B cell (primary cell): ENCODE data around the gene SLC35E2B. TPM values are rescaled to one million over a fixed set of nuclear protein-coding genes. Genes with fewer than 3 reads are reported as not detected.

ENCODE experiments used
- ATAC-seq: fragments of 200-7000 bp; cut with Tn5 transposase; one replicate; pipeline ENCODE4 v1.10.0; 2021; ENCODE audit warnings: low read depth, mild to moderate bottlenecking, moderate number of reproducible peaks, moderate library complexity
- CTCF ChIA-PET: fragments of 350-600 bp; sonication (Branson Sonifier 250); formaldehyde crosslinking; loops from one replicate; lab custom pipeline; 2021; ENCODE audit warnings: antibody characterized with exemption, inconsistent platforms; lab: Charles Lee
- POLR2A ChIA-PET: fragments of 350-600 bp; sonication (Branson Sonifier 250); formaldehyde crosslinking; loops from one replicate; lab custom pipeline; 2021; ENCODE audit warnings: antibody characterized with exemption; lab: Charles Lee
- DNase-seq: peaks from one replicate; pipeline ENCODE4 v3.0.0; 2013
- H2AFZ ChIP-seq: 2 replicates; pipeline ENCODE4 v1.6.1; 2012; ENCODE audit warnings: mild to moderate bottlenecking, low read depth, low read length; ENCODE audit not compliant: insufficient read depth, poor library complexity, severe bottlenecking
- H3K27ac ChIP-seq, 2 donors: 1 replicate in 1 of 2; 2 replicates in 1 of 2; pipeline ENCODE4 v1.5.1; 2012 to 2013; ENCODE audit warnings: low read length in 2 of 2, mild to moderate bottlenecking in 2 of 2, moderate library complexity in 1 of 2
- H3K27me3 ChIP-seq, 4 experiments: fragments of 200-600 bp in 1 of 4; sonication (generic) in 1 of 4; replicated peaks in 1 of 4; 1 replicate in 2 of 4; 2 replicates in 2 of 4; pipeline versions ENCODE4 v1.6.1 to v1.7.0; 2013 to 2016; ENCODE audit warnings: low read length in 3 of 4, mild to moderate bottlenecking in 2 of 4, mixed read lengths in 1 of 4, moderate library complexity in 1 of 4; ENCODE audit not compliant: insufficient read depth in 4 of 4, control insufficient read depth in 3 of 4; ENCODE audit errors: control extremely low read depth in 1 of 4
- H3K36me3 ChIP-seq, 2 experiments: replicated peaks in 1 of 2; 1 replicate in 1 of 2; 2 replicates in 1 of 2; pipeline versions ENCODE4 v1.6.1 to v1.7.1; 2013; ENCODE audit warnings: low read length in 1 of 2; ENCODE audit not compliant: insufficient read depth in 2 of 2, control insufficient read depth in 1 of 2; ENCODE audit errors: control extremely low read depth in 1 of 2, extremely low read depth in 1 of 2
- H3K4me1 ChIP-seq, 2 donors: fragments of 200-600 bp in 1 of 2; sonication (generic) in 1 of 2; 1 replicate in 1 of 2; 2 replicates in 1 of 2; pipeline versions ENCODE4 v1.5.1 to v1.6.1; 2013 to 2017; ENCODE audit warnings: low read length in 2 of 2; ENCODE audit not compliant: control insufficient read depth in 2 of 2, insufficient read depth in 2 of 2
- H3K4me2 ChIP-seq: replicated peaks from 2 replicates; pipeline ENCODE3; 2012; ENCODE audit warnings: mild to moderate bottlenecking, low read depth, low read length; ENCODE audit not compliant: poor library complexity, severe bottlenecking
- H3K4me3 ChIP-seq, 5 experiments: fragments of 200-600 bp in 1 of 5; sonication (generic) in 1 of 5; 1 replicate in 3 of 5; 2 replicates in 2 of 5; pipeline versions ENCODE4 v1.5.1 to v1.7.0; 2011 to 2016; ENCODE audit warnings: low read length in 4 of 5, mild to moderate bottlenecking in 4 of 5, low read depth in 2 of 5, control low read depth in 1 of 5, moderate library complexity in 1 of 5; ENCODE audit not compliant: insufficient read depth in 1 of 5; ENCODE audit errors: control extremely low read depth in 1 of 5, extremely low read depth in 1 of 5
- H3K79me2 ChIP-seq: fragments of 200-600 bp; sonication (generic); one replicate; pipeline ENCODE4 v1.6.0; 2016; ENCODE audit warnings: low read length; ENCODE audit not compliant: control insufficient read depth, insufficient read depth
- H3K9ac ChIP-seq: fragments of 200-600 bp; sonication (generic); 2 replicates; pipeline ENCODE4 v1.6.1; 2017; ENCODE audit warnings: mild to moderate bottlenecking, low read length, moderate library complexity
- H3K9me3 ChIP-seq, 3 donors: one replicate each; pipeline versions ENCODE4 v1.6.1 to v1.7.1; 2013; ENCODE audit warnings: low read length in 2 of 3; ENCODE audit not compliant: control insufficient read depth in 2 of 3, insufficient read depth in 1 of 3; ENCODE audit errors: control extremely low read depth in 1 of 3
- H4K20me1 ChIP-seq: 2 replicates; pipeline ENCODE4 v1.6.0; 2012; ENCODE audit warnings: mild to moderate bottlenecking, low read length; ENCODE audit not compliant: insufficient read depth, control insufficient read depth, poor library complexity, severe bottlenecking
- H3K27ac Mint-ChIP-seq: one replicate; pipeline ENCODE4 v1.8.0; 2021; ENCODE audit warnings: mixed read lengths
- H3K27me3 Mint-ChIP-seq: one replicate; pipeline ENCODE4 v1.8.0; 2021; ENCODE audit warnings: mixed read lengths
- H3K4me1 Mint-ChIP-seq: one replicate; pipeline ENCODE4 v1.8.0; 2021; ENCODE audit warnings: mixed read lengths
- H3K4me3 Mint-ChIP-seq: one replicate; pipeline ENCODE4 v1.8.0; 2021; ENCODE audit warnings: mixed read lengths
- H3K9me3 Mint-ChIP-seq: one replicate; pipeline ENCODE4 v1.8.0; 2022; ENCODE audit warnings: mixed read lengths; ENCODE audit not compliant: insufficient read depth
- CTCF ChIP-seq: fragments of 200-600 bp; IDR thresholded peaks from one replicate; pipeline ENCODE4 v1.8.0; 2022; ENCODE audit warnings: antibody characterized with exemption, mild to moderate bottlenecking
- EZH2 ChIP-seq: IDR thresholded peaks from 2 replicates; pipeline ENCODE4 v1.6.1; 2012; ENCODE audit warnings: borderline replicate concordance, low read depth, mild to moderate bottlenecking, moderate library complexity, low read length; ENCODE audit not compliant: insufficient read depth, poor library complexity, severe bottlenecking
- WGBS: methylation state at CpG from one replicate; pipeline ENCODE4 v1.1.5; 2013; ENCODE audit warnings: missing lambda C conversion rate; ENCODE audit not compliant: insufficient coverage; 5-methylcytosine and 5-hydroxymethylcytosine counted together
- intact Hi-C: fragments of 100-400 bp; cut with micrococcal nuclease; formaldehyde crosslinking; loops from one replicate; pipeline ENCODE4 v1.10.0; 2022
- polyA plus RNA-seq: library from polyadenylated mRNA; depleted of rRNA; stranded (reverse); fragments of >200 nt; gene quantifications from 2 replicates; pipeline ENCODE4 v1.2.3, GENCODE V29; 2012
- total RNA-seq, 2 donors: library from RNA; stranded (reverse); fragments of 120-200 nt in 1 of 2; gene quantifications; 1 replicate in 1 of 2; 2 replicates in 1 of 2; pipeline versions ENCODE4 v1.2.3 to v1.2.4, GENCODE V29; 2013 to 2022

SLC35E2B gene
- total and polyA plus RNA-seq, 2 donors (not counting 1 experiment from before 2014, with no cell fraction given) = 64.4 to 107 TPM

DNA sequence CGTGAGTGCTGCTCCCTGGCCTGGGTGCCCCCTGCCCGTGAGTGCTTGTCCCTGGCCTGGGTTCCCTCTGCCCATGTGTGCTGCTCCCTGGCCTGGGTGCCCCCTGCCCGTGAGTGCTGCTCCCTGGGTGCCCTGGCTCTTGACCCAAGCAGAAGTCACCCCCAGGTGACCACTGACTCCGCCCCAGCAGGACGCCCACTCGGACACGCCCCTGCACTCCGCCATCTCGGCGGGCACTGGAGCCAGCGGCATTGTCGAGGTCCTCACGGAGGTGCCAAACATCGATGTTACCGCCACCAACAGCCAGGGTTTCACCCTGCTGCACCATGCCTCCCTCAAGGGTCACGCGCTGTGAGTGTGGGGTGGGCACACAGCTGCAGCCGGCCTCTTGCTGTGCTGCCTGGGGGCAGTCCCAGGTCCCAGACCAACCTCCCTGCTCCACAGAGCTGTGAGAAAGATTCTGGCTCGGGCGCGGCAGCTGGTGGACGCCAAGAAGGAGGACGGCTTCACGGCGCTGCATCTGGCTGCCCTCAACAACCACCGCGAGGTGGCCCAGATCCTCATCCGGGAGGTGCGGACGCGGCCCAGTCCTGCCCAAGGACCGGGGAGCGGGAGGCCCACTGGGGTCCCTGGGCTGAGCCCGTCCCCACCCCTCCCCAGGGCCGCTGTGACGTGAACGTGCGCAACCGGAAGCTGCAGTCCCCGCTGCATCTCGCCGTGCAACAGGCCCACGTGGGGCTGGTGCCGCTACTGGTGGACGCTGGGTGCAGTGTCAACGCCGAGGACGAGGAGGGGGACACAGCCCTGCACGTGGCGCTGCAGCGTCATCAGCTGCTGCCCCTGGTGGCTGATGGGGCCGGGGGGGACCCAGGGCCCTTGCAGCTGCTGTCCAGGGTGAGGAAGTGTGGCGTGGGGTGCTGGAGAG is 64.5 kb downstream of the SLC35E2B start:
- POLR2A ChIA-PET = interaction anchor here (0.6 to 2.5 kb wide), 4 partner anchors 13 to 281 kb away, joined by 3 to 19 read pairs (median 4); partner anchors contain the start of genes AURKAIP1 and MIB2
- Mint-ChIP-seq H3K9me3 (no peaks in the 10 kb centered on the region), H3K27me3 (peaks cover 3% of the 10 kb centered on the region), H3K4me3 (no peak overlapping the region), H3K4me1 (peaks cover 4% of the 10 kb centered on the region), H3K27ac (no peak overlapping the region)
- Histone ChIP-seq H3K4me2 (peak overlapping the region; percentile 92), H3K27ac (no peak overlapping the region), H2AFZ (no peak overlapping the region), H3K79me2 (no peaks in the 10 kb centered on the region), H3K4me3 (no peak overlapping the region), H3K36me3 (no peaks in the 10 kb centered on the region), H3K4me1 (peaks cover 15 to 21% of the 10 kb centered on the region in 2 donors), H3K9me3 (peaks cover 0 to 8% (median 0%) of the 10 kb centered on the region in 3 donors), H3K27me3 (peaks cover 0 to 13% (median 4%) of the 10 kb centered on the region in 4 experiments), H3K9ac (no peak overlapping the region), H4K20me1 (no peaks in the 10 kb centered on the region)
- WGBS = 95% methylated on average over 53 of the region's 53 CpGs
- CTCF ChIA-PET = no interaction called here
- no peak for TF ChIP-seq CTCF
- TF ChIP-seq EZH2 = no peak
- intact Hi-C loops = no loop called here
- ATAC-seq = no peak
- peak; percentile 39 for DNase-seq

- intact Hi-C loops = no loop called here
- Histone ChIP-seq H3K4me1 (peaks cover 15 to 21% of the 10 kb centered on the region in 2 donors), H3K27me3 (peaks cover 0 to 13% (median 4%) of the 10 kb centered on the region in 4 experiments), H2AFZ (no peak overlapping the region), H3K4me2 (no peak overlapping the region), H3K9ac (no peak overlapping the region), H3K27ac (no peak overlapping the region), H3K9me3 (peaks cover 0 to 8% (median 0%) of the 10 kb centered on the region in 3 donors), H3K79me2 (no peaks in the 10 kb centered on the region), H3K36me3 (no peaks in the 10 kb centered on the region), H4K20me1 (peaks cover 3% of the 10 kb centered on the region), H3K4me3 (no peak overlapping the region)
- H3K27me3 Mint-ChIP-seq = peaks cover 3% of the 10 kb centered on the region
- WGBS = 83% methylated on average over 34 of the region's 37 CpGs
- H3K4me3 Mint-ChIP-seq = no peak overlapping the region
- ATAC-seq (no peak), DNase-seq (peak; percentile 20)
- H3K27ac Mint-ChIP-seq = no peak overlapping the region
- POLR2A ChIA-PET = no interaction called here
- peaks cover 6% of the 10 kb centered on the region for H3K4me1 Mint-ChIP-seq
- CTCF ChIA-PET = no interaction called here
- no peaks in the 10 kb centered on the region for H3K9me3 Mint-ChIP-seq
- no peak for TF ChIP-seq EZH2
Measured at GRCh38 chr1:1627261-1627828, 65.2 kb downstream of the SLC35E2B start.
